IMR-90 (cell line): ENCODE data around the gene EVL. TPM values are rescaled to one million over a fixed set of nuclear protein-coding genes. Genes with fewer than 3 reads are reported as not detected.

ENCODE experiments used
- ATAC-seq: fragments of 200-7000 bp; cut with Tn5 transposase; 2 replicates; pipeline ENCODE4 v1.9.1; 2020; ENCODE audit warnings: low read depth, mild to moderate bottlenecking, moderate library complexity
- BruUV-seq: library from RNA; stranded (reverse); fragments of 400-500 nt; replicated peaks from 2 replicates; lab custom pipeline; 2021; lab: Mats Ljungman, UMichigan
- CTCF ChIA-PET: fragments of 300-600 bp; formaldehyde crosslinking; extraction: SDS; loops from one replicate; lab custom pipeline; 2021; ENCODE audit warnings: antibody characterized with exemption; lab: Yijun Ruan, JAX
- POLR2A ChIA-PET: fragments of 300-600 bp; sonication (Branson Sonifier 250); formaldehyde crosslinking; loops from one replicate; lab custom pipeline; 2022; ENCODE audit warnings: antibody characterized with exemption; ENCODE audit not compliant: unreplicated experiment; lab: Charles Lee
- DNase-seq: peaks from one replicate; pipeline ENCODE4 v3.0.0; 2013
- H2AFZ ChIP-seq: replicated peaks from 2 replicates; pipeline ENCODE3; 2013; ENCODE audit warnings: low read length, mild to moderate bottlenecking; ENCODE audit not compliant: poor library complexity
- H2AK5ac ChIP-seq: 2 replicates; pipeline ENCODE4 v1.6.1; 2013; ENCODE audit warnings: low read depth, low read length, inconsistent platforms
- H2AK9ac ChIP-seq: replicated peaks from 2 replicates; pipeline ENCODE3; 2013; ENCODE audit warnings: mild to moderate bottlenecking, low read depth, low read length, moderate library complexity; ENCODE audit not compliant: poor library complexity
- H2BK120ac ChIP-seq: 2 replicates; pipeline ENCODE4 v1.6.1; 2013; ENCODE audit warnings: low read depth, low read length, inconsistent platforms
- H2BK15ac ChIP-seq: 3 replicates; pipeline ENCODE4 v1.6.1; 2013; ENCODE audit warnings: low read depth, low read length, inconsistent platforms
- H2BK20ac ChIP-seq: 2 replicates; pipeline ENCODE4 v1.6.1; 2013; ENCODE audit warnings: low read depth, mild to moderate bottlenecking, inconsistent platforms, low read length, moderate library complexity
- H2BK5ac ChIP-seq: 2 replicates; pipeline ENCODE4 v1.6.1; 2013; ENCODE audit warnings: mild to moderate bottlenecking, low read depth, low read length, inconsistent platforms; ENCODE audit not compliant: poor library complexity, severe bottlenecking
- H3K14ac ChIP-seq: replicated peaks from 2 replicates; pipeline ENCODE4 v1.6.1; 2013; ENCODE audit warnings: low read depth, low read length, inconsistent platforms
- H3K18ac ChIP-seq: 2 replicates; pipeline ENCODE4 v1.6.1; 2013; ENCODE audit warnings: low read depth, low read length, control low read depth
- H3K23ac ChIP-seq: 2 replicates; pipeline ENCODE4 v1.6.1; 2013; ENCODE audit warnings: low read depth, low read length, inconsistent platforms
- H3K27ac ChIP-seq: 2 replicates; pipeline ENCODE4 v1.5.1; 2013; ENCODE audit warnings: mild to moderate bottlenecking, control low read depth, low read length; ENCODE audit not compliant: insufficient read depth
- H3K27me3 ChIP-seq: 2 replicates; pipeline ENCODE4 v1.6.1; 2013; ENCODE audit warnings: low read length; ENCODE audit not compliant: control insufficient read depth, insufficient read depth
- H3K36me3 ChIP-seq: 2 replicates; pipeline ENCODE4 v1.6.1; 2013; ENCODE audit warnings: low read length, mixed read lengths; ENCODE audit not compliant: control insufficient read depth, insufficient read depth
- H3K4ac ChIP-seq: 2 replicates; pipeline ENCODE4 v1.6.1; 2013; ENCODE audit warnings: low read depth, low read length, inconsistent platforms
- H3K4me1 ChIP-seq: 2 replicates; pipeline ENCODE4 v1.6.1; 2013; ENCODE audit warnings: low read length, mixed read lengths; ENCODE audit not compliant: control insufficient read depth, insufficient read depth
- H3K4me2 ChIP-seq: 2 replicates; pipeline ENCODE4 v1.6.1; 2013; ENCODE audit warnings: low read depth, mild to moderate bottlenecking, control low read depth, low read length, moderate library complexity
- H3K4me3 ChIP-seq: 2 replicates; pipeline ENCODE4 v1.5.1; 2013; ENCODE audit warnings: low read depth, mild to moderate bottlenecking, control low read depth, low read length, moderate library complexity; ENCODE audit not compliant: insufficient read depth
- H3K56ac ChIP-seq: 2 replicates; pipeline ENCODE4 v1.6.1; 2013; ENCODE audit warnings: low read length, inconsistent platforms; ENCODE audit not compliant: insufficient read depth; ENCODE audit errors: extremely low read depth
- H3K79me1 ChIP-seq, 2 experiments: 2 replicates each; pipeline ENCODE4 v1.6.1; 2013; ENCODE audit warnings: low read length in 2 of 2, inconsistent platforms in 1 of 2, low read depth in 1 of 2
- H3K9ac ChIP-seq: 2 replicates; pipeline ENCODE4 v1.6.1; 2013; ENCODE audit warnings: low read depth, low read length, control low read depth
- H3K9me1 ChIP-seq: 2 replicates; pipeline ENCODE4 v1.6.1; 2013; ENCODE audit warnings: low read length, inconsistent platforms; ENCODE audit not compliant: insufficient read depth
- H3K9me3 ChIP-seq: 2 replicates; pipeline ENCODE4 v1.6.1; 2013; ENCODE audit warnings: low read length; ENCODE audit not compliant: control insufficient read depth, insufficient read depth
- H4K20me1 ChIP-seq: 2 replicates; pipeline ENCODE4 v1.6.1; 2013; ENCODE audit warnings: low read length, inconsistent platforms; ENCODE audit not compliant: insufficient read depth
- H4K5ac ChIP-seq: 2 replicates; pipeline ENCODE4 v1.6.1; 2013; ENCODE audit warnings: mild to moderate bottlenecking, low read depth, low read length, control low read depth
- H4K8ac ChIP-seq, 2 experiments: 2 replicates each; pipeline ENCODE4 v1.6.1; 2013; ENCODE audit warnings: low read depth in 2 of 2, low read length in 2 of 2, control low read depth in 1 of 2, inconsistent platforms in 1 of 2
- H4K91ac ChIP-seq: 2 replicates; pipeline ENCODE4 v1.6.1; 2013; ENCODE audit warnings: low read depth, low read length, inconsistent platforms; ENCODE audit not compliant: insufficient read depth
- BHLHE40 ChIP-seq: fragments of 150-350 bp; IDR thresholded peaks from 2 replicates; pipeline ENCODE4 v1.6.1; 2016; ENCODE audit warnings: mild to moderate bottlenecking, low read depth, low read length
- CHD1 ChIP-seq: IDR thresholded peaks from 2 replicates; pipeline ENCODE4 v1.6.1; 2012; ENCODE audit warnings: low read depth, low read length, improper control_type of control experiment
- ELK1 ChIP-seq: fragments of 150-350 bp; IDR thresholded peaks from 2 replicates; pipeline ENCODE4 v1.6.1; 2016; ENCODE audit warnings: low read depth, mild to moderate bottlenecking, low read length, moderate library complexity, borderline replicate concordance
- MAZ ChIP-seq: IDR thresholded peaks from 2 replicates; pipeline ENCODE4 v1.6.1; 2012; ENCODE audit warnings: low read depth, mild to moderate bottlenecking, low read length, improper control_type of control experiment, moderate library complexity, borderline replicate concordance
- MXI1 ChIP-seq: IDR thresholded peaks from 2 replicates; pipeline ENCODE4 v1.6.1; 2012; ENCODE audit warnings: low read depth, mild to moderate bottlenecking, low read length, moderate library complexity, borderline replicate concordance
- POLR2A ChIP-seq: IDR thresholded peaks from 2 replicates; pipeline ENCODE4 v1.6.1; 2012; ENCODE audit warnings: mild to moderate bottlenecking, low read depth, low read length
- RAD21 ChIP-seq: IDR thresholded peaks from 2 replicates; pipeline ENCODE4 v1.6.1; 2012; ENCODE audit warnings: low read length, improper control_type of control experiment
- RCOR1 ChIP-seq: IDR thresholded peaks from 2 replicates; pipeline ENCODE4 v1.6.1; 2012; ENCODE audit warnings: mild to moderate bottlenecking, low read length, improper control_type of control experiment; ENCODE audit not compliant: insufficient replicate concordance
- RFX5 ChIP-seq: IDR thresholded peaks from 2 replicates; pipeline ENCODE4 v1.8.0; 2012; ENCODE audit warnings: low read depth, mild to moderate bottlenecking, low read length, moderate library complexity
- SMC3 ChIP-seq: fragments of 150-350 bp; IDR thresholded peaks from 2 replicates; pipeline ENCODE4 v1.6.1; 2016; ENCODE audit warnings: low read depth, mild to moderate bottlenecking, antibody characterized with exemption, low read length, moderate library complexity
- WGBS, 2 experiments: methylation state at CpG; one replicate each; pipeline versions ENCODE4 v1.1.5 to v1.1.7; 2013; ENCODE audit warnings: missing lambda C conversion rate in 2 of 2; ENCODE audit not compliant: insufficient read length in 1 of 2; ENCODE audit errors: extremely low coverage in 2 of 2; 5-methylcytosine and 5-hydroxymethylcytosine counted together
- dilution Hi-C: fragments of 300-500 bp; cut with HindIII; formaldehyde crosslinking; loops from one replicate; pipeline ENCODE4 v1.14.3; 2018; ENCODE audit warnings: low sequenced_read_pairs; ENCODE audit not compliant: unreplicated experiment
- in situ Hi-C: fragments of 300-500 bp; cut with MboI; formaldehyde crosslinking; loops from 3 replicates; pipeline ENCODE4 v1.14.3; 2019; ENCODE audit warnings: low sequenced_read_pairs, inconsistent platforms, mixed read lengths
- intact Hi-C: fragments of 100-400 bp; cut with micrococcal nuclease; formaldehyde crosslinking; loops from 2 replicates; pipeline ENCODE4 v1.10.0; 2022
- polyA plus RNA-seq, 3 experiments: library from polyadenylated mRNA; depleted of rRNA; stranded (reverse); fragments of >200 nt; gene quantifications; 2 replicates each; pipeline ENCODE4 v1.2.3, GENCODE V29; 2012; ENCODE audit warnings: low replicate concordance in 1 of 3
- total RNA-seq: library from RNA; depleted of rRNA; stranded (reverse); fragments of >200 nt; gene quantifications from 2 replicates; pipeline ENCODE4 v1.2.3, GENCODE V29; 2012
- TF ChIP-seq, protein P1 (sequence below): fragments of 150-350 bp; IDR thresholded peaks from 2 replicates; pipeline ENCODE4 v1.6.1; 2017; ENCODE audit warnings: mild to moderate bottlenecking, antibody characterized with exemption, low read length, low read depth

The EVL gene
- total and polyA plus RNA-seq, 2 of the 4 experiments (the other 2 are of a cell fraction), result 7.2 to 36.5 TPM

DNA sequence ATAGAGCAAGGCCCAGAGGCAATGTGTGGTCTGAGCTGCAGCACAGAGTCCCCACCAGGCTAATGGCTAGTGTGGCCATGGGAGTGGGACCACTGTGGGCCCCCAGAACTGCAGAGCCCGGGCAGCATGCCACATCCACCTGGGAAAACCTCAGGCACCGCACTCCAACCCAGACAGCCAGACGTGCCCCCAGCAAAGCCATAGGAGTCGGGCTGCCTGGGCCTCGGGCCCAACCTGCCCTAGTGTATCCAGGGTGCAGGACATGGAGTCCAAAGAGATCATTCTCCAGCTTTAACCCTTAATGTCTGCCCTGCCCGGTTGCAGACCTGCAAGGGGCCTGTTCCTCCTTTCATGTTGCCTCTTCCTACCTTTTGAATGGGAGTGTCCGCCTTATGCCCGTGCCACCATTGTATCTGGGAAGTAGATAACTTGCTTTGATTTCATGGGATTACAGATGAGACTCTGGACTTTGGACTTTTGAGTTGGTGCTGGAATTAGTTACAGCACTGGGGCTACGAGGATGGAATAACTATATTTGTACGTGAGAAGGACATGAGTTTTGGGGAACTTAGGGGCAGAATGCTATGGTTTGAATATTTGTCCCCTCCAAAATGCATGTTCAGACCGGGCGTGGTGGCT is 123.3 kb downstream of the EVL start:
- Histone ChIP-seq H3K79me1 (peaks cover 0 to 4% of the 10 kb centered on the region in 2 experiments; a peak in 1 of 4 replicates), H3K14ac (no peak overlapping the region), H2AK5ac (no peak overlapping the region), H3K4me3 (no peak overlapping the region), H3K23ac (no peak overlapping the region), H3K4me2 (no peak overlapping the region), H4K20me1 (no peaks in the 10 kb centered on the region), H3K4me1 (peaks cover 6% of the 10 kb centered on the region), H2AK9ac (no peak overlapping the region), H4K91ac (no peak overlapping the region), H3K36me3 (no peaks in the 10 kb centered on the region), H3K4ac (no peak overlapping the region), H3K56ac (no peak overlapping the region), H2BK15ac (no peak overlapping the region), H3K9me3 (no peaks in the 10 kb centered on the region), H3K27me3 (no peaks in the 10 kb centered on the region), H3K9ac (no peak overlapping the region), H3K27ac (no peak overlapping the region), H2BK20ac (no peak overlapping the region), H4K5ac (no peak overlapping the region), H4K8ac (no peak overlapping the region), H2BK120ac (no peak overlapping the region), H3K18ac (no peak overlapping the region), H2BK5ac (no peak overlapping the region), H2AFZ (no peak overlapping the region), H3K9me1 (peaks cover 10% of the 10 kb centered on the region; the same call in 1 of the 2 replicates)
- TF ChIP-seq RFX5, result no peak
- TF ChIP-seq RAD21, result no peak
- no peak for TF ChIP-seq POLR2A
- no peak for TF ChIP-seq MAZ
- no peak for TF ChIP-seq ELK1
- no peak for TF ChIP-seq CHD1
- no peak for TF ChIP-seq RCOR1
- TF ChIP-seq SMC3, result no peak
- TF ChIP-seq, protein P1, sequence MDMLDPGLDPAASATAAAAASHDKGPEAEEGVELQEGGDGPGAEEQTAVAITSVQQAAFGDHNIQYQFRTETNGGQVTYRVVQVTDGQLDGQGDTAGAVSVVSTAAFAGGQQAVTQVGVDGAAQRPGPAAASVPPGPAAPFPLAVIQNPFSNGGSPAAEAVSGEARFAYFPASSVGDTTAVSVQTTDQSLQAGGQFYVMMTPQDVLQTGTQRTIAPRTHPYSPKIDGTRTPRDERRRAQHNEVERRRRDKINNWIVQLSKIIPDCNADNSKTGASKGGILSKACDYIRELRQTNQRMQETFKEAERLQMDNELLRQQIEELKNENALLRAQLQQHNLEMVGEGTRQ, result no peak
- TF ChIP-seq BHLHE40, result no peak
- no peak for TF ChIP-seq MXI1
- WGBS, 2 experiments, result 67% methylated on average over 1 of the region's 12 CpGs; no CpG with 5 or more reads in 1 of the 2 experiments
- DNase-seq (no peak), ATAC-seq (no peak)
- POLR2A ChIA-PET, result no interaction called here
- in situ Hi-C loops, result no loop called here
- intact Hi-C loops, result no loop called here
- dilution Hi-C loops, result no loop called here
- BruUV-seq, result no TSS peak
- CTCF ChIA-PET, result no interaction called here
